22Rv1 (cell line): ENCODE measurements around the gene GRIN3B.

Experiments used
- ZFX ChIP-seq: fragments of 450-650 bp; IDR thresholded peaks from 2 replicates; pipeline ENCODE4 v1.6.1; 2017; ENCODE audit warnings: antibody characterized with exemption, borderline replicate concordance
- TF ChIP-seq, protein P1 (sequence below): fragments of 450-650 bp; IDR thresholded peaks from 2 replicates; pipeline ENCODE4 v1.5.1; 2017; ENCODE audit warnings: mild to moderate bottlenecking

DNA sequence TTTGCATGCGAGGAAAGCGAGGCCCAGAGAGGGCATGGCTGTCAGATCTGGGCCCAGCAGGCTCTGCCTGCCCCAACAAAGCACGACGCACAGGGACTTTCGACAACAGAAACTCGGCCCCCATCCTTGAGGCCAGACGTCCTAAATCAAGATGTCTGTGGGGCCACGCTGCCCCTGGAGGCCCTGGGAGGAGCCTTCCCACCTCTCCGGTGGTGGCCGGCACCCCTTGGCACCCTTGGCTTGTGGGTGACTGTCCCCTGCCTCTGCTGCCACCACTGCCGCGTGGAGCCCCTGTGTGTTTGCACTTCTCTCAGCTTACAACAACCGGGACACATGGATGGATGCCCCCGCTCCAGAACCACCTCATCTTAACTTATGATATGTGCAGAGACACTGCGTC lies 11.7 kb upstream of the GRIN3B start:
- TF ChIP-seq, protein P1, sequence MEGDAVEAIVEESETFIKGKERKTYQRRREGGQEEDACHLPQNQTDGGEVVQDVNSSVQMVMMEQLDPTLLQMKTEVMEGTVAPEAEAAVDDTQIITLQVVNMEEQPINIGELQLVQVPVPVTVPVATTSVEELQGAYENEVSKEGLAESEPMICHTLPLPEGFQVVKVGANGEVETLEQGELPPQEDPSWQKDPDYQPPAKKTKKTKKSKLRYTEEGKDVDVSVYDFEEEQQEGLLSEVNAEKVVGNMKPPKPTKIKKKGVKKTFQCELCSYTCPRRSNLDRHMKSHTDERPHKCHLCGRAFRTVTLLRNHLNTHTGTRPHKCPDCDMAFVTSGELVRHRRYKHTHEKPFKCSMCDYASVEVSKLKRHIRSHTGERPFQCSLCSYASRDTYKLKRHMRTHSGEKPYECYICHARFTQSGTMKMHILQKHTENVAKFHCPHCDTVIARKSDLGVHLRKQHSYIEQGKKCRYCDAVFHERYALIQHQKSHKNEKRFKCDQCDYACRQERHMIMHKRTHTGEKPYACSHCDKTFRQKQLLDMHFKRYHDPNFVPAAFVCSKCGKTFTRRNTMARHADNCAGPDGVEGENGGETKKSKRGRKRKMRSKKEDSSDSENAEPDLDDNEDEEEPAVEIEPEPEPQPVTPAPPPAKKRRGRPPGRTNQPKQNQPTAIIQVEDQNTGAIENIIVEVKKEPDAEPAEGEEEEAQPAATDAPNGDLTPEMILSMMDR, result no peak
- no peak for TF ChIP-seq ZFX
